Liver (tissue), 9 donors: ENCODE data around the gene IRX3. TPM values are rescaled to one million over a fixed set of nuclear protein-coding genes. Genes with fewer than 3 reads are reported as not detected.

Experiments used
- DNase-seq: peaks from one replicate; pipeline ENCODE4 v3.0.0-alpha.2; 2017; ENCODE audit warnings: low spot score
- H3K27ac ChIP-seq, 2 donors: one replicate each; pipeline ENCODE4 v1.7.0; 2013; ENCODE audit warnings: inconsistent platforms in 2 of 2, low read length in 2 of 2, control low read depth in 1 of 2, low read depth in 1 of 2, mild to moderate bottlenecking in 1 of 2
- H3K27me3 ChIP-seq, 4 donors: one replicate each; pipeline versions ENCODE4 v1.6.1 to v1.7.0; 2013; ENCODE audit warnings: low read length in 3 of 4, inconsistent platforms in 1 of 4, mild to moderate bottlenecking in 1 of 4, moderate library complexity in 1 of 4; ENCODE audit not compliant: control insufficient read depth in 4 of 4, insufficient read depth in 4 of 4
- H3K36me3 ChIP-seq, 4 donors: one replicate each; pipeline versions ENCODE4 v1.6.1 to v1.7.0; 2013; ENCODE audit warnings: low read length in 3 of 4, mild to moderate bottlenecking in 3 of 4, low read depth in 1 of 4, moderate library complexity in 1 of 4; ENCODE audit not compliant: control insufficient read depth in 4 of 4, insufficient read depth in 3 of 4
- H3K4me1 ChIP-seq, 4 donors: one replicate each; pipeline versions ENCODE4 v1.6.1 to v1.7.0; 2013; ENCODE audit warnings: low read length in 3 of 4, mild to moderate bottlenecking in 3 of 4, moderate library complexity in 1 of 4; ENCODE audit not compliant: control insufficient read depth in 4 of 4, insufficient read depth in 4 of 4
- H3K4me3 ChIP-seq, 3 donors: one replicate each; pipeline versions ENCODE4 v1.6.1 to v1.7.0; 2013; ENCODE audit warnings: low read length in 3 of 3, control low read depth in 1 of 3, low read depth in 1 of 3, mild to moderate bottlenecking in 1 of 3
- H3K9ac ChIP-seq, 2 donors: one replicate each; pipeline ENCODE4 v1.7.0; 2013; ENCODE audit warnings: low read length in 2 of 2, mild to moderate bottlenecking in 2 of 2, moderate library complexity in 2 of 2, control low read depth in 1 of 2, low read depth in 1 of 2
- H3K9me3 ChIP-seq, 4 donors: one replicate each; pipeline versions ENCODE4 v1.6.1 to v1.7.0; 2013; ENCODE audit warnings: low read length in 3 of 4; ENCODE audit not compliant: control insufficient read depth in 4 of 4
- EGR1 ChIP-seq, 2 donors: IDR thresholded peaks; 2 replicates each; pipeline ENCODE4 v1.6.1; 2016 to 2018; ENCODE audit warnings: antibody characterized with exemption in 2 of 2, low read depth in 2 of 2
- FOXA1 ChIP-seq: IDR thresholded peaks from 2 replicates; pipeline ENCODE4 v1.6.1; 2016; ENCODE audit warnings: antibody characterized with exemption
- FOXA2 ChIP-seq: IDR thresholded peaks from 2 replicates; pipeline ENCODE4 v1.6.1; 2016; ENCODE audit warnings: antibody characterized with exemption
- GABPA ChIP-seq, 2 donors: IDR thresholded peaks in 1 of 2; conservative IDR thresholded peaks in 1 of 2; 2 replicates each; pipeline ENCODE4 v1.6.1; 2016; ENCODE audit warnings: antibody characterized with exemption in 2 of 2, mild to moderate bottlenecking in 1 of 2, moderate library complexity in 1 of 2
- HNF4A ChIP-seq, 2 donors: conservative IDR thresholded peaks; 2 replicates each; pipeline ENCODE4 v1.6.1; 2016; ENCODE audit warnings: antibody characterized with exemption in 2 of 2, mild to moderate bottlenecking in 2 of 2
- JUND ChIP-seq, 2 donors: IDR thresholded peaks; 2 replicates each; pipeline ENCODE4 v1.6.1; 2016; ENCODE audit warnings: antibody characterized with exemption in 2 of 2
- RXRA ChIP-seq, 2 donors: IDR thresholded peaks; 2 replicates each; pipeline ENCODE4 v1.6.1; 2017 to 2018; ENCODE audit warnings: antibody characterized with exemption in 2 of 2, mild to moderate bottlenecking in 1 of 2
- SP1 ChIP-seq: IDR thresholded peaks from 2 replicates; pipeline ENCODE4 v1.6.1; 2018; ENCODE audit warnings: antibody characterized with exemption, mild to moderate bottlenecking
- TAF1 ChIP-seq: conservative IDR thresholded peaks from 2 replicates; pipeline ENCODE4 v1.6.1; 2016; ENCODE audit warnings: antibody characterized with exemption, mild to moderate bottlenecking
- WGBS: extraction: QIAGEN DNeasy Blood & Tissue Kit; methylation state at CpG from one replicate; pipeline ENCODE4 v1.1.7; 2013; 5-methylcytosine and 5-hydroxymethylcytosine counted together
- polyA plus RNA-seq, 2 donors: library from polyadenylated mRNA; stranded (reverse) in 1 of 2; unstranded in 1 of 2; fragments of 200-250 nt in 1 of 2; fragments of >200 nt in 1 of 2; fragmentation: Nextera tagmentation in 1 of 2; extraction: Ambion mirVana in 1 of 2; gene quantifications; one replicate each; pipeline versions ENCODE4 v1.2.1 to v1.2.3, GENCODE V29; 2013 to 2015
- total RNA-seq, 2 donors: library from RNA; depleted of rRNA; stranded (reverse); fragments of >200 nt; gene quantifications; one replicate each; pipeline ENCODE4 v1.2.3, GENCODE V29; 2014
- TF ChIP-seq, protein P1 (sequence below): IDR thresholded peaks from 2 replicates; pipeline ENCODE4 v1.6.1; 2016; ENCODE audit warnings: antibody characterized with exemption
- TF ChIP-seq, protein P2 (sequence below): IDR thresholded peaks from 2 replicates; pipeline ENCODE4 v1.6.1; 2016; ENCODE audit warnings: antibody characterized with exemption
- TF ChIP-seq, protein P3 (sequence below): fragments of 150-350 bp; IDR thresholded peaks from 2 replicates; pipeline ENCODE4 v1.5.1; 2017; ENCODE audit warnings: improper control_type of control experiment, low read depth, low read length; ENCODE audit not compliant: missing input control
- TF ChIP-seq, protein P4 (sequence below): IDR thresholded peaks from 2 replicates; pipeline ENCODE4 v1.6.1; 2016; ENCODE audit warnings: antibody characterized with exemption, mild to moderate bottlenecking
- donor health status: healthy.
- donor health status: healthy.
- donor health status: healthy.
- donor health status: healthy.
- donor health status: healthy.

The IRX3 gene
- total and polyA plus RNA-seq, 4 donors: 0.53 to 0.59 TPM; not detected in 2

DNA sequence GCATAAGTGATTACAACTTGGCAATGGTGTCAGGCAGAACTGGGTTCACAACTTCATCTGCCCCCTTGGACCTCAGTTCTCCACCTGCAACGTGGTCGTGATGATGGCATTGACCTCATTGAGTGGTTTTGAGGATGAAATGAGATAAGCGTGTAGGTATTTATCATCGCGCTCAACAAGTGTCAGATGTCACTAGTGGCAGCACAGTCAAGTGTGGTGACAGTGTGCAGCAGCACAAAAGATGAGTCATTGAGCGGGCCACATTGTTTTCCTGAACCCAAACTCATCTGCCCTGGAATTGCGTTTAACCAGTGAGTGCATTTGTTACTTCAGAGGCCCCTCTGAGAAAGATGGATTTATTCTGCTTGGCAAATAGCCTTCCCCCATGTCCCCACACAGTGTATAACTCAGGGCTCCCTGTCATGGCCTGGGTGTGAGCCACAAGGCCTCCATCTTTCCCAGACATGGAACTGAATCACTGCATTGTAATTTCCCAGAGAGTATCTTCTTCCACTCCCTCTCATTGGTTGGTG is 20.9 kb downstream of the IRX3 start:
- no peak overlapping the region for H3K9ac ChIP-seq
- H3K4me3 ChIP-seq: no peak overlapping the region
- no peaks in the 10 kb centered on the region for H3K36me3 ChIP-seq
- no peaks in the 10 kb centered on the region for H3K9me3 ChIP-seq
- H3K4me1 ChIP-seq: peaks cover 3 to 26% (median 22%) of the 10 kb centered on the region in 4 donors
- H3K27ac ChIP-seq: peak overlapping the region in 1 of 2 donors; percentile 15
- WGBS: 75% methylated on average over 7 of the region's 7 CpGs
- TF ChIP-seq, protein P1, sequence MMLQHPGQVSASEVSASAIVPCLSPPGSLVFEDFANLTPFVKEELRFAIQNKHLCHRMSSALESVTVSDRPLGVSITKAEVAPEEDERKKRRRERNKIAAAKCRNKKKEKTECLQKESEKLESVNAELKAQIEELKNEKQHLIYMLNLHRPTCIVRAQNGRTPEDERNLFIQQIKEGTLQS: no peak
- no peak for TF ChIP-seq EGR1 (IDR thresholded peaks at IDR 0.05; ENCODE audit: low read depth in 2 of 2)
- peak in 1 of 2 donors; percentile 10 for TF ChIP-seq RXRA (IDR thresholded peaks at IDR 0.05)
- no peak for TF ChIP-seq JUND (IDR thresholded peaks at IDR 0.05)
- peak; percentile 10 to 46 for TF ChIP-seq HNF4A (conservative IDR thresholded peaks at IDR 0.05)
- no peak for TF ChIP-seq FOXA2
- TF ChIP-seq, protein P2, sequence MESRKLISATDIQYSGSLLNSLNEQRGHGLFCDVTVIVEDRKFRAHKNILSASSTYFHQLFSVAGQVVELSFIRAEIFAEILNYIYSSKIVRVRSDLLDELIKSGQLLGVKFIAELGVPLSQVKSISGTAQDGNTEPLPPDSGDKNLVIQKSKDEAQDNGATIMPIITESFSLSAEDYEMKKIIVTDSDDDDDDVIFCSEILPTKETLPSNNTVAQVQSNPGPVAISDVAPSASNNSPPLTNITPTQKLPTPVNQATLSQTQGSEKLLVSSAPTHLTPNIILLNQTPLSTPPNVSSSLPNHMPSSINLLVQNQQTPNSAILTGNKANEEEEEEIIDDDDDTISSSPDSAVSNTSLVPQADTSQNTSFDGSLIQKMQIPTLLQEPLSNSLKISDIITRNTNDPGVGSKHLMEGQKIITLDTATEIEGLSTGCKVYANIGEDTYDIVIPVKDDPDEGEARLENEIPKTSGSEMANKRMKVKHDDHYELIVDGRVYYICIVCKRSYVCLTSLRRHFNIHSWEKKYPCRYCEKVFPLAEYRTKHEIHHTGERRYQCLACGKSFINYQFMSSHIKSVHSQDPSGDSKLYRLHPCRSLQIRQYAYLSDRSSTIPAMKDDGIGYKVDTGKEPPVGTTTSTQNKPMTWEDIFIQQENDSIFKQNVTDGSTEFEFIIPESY: no peak
- TF ChIP-seq SP1: no peak
- TF ChIP-seq FOXA1: no peak
- TF ChIP-seq, protein P3, sequence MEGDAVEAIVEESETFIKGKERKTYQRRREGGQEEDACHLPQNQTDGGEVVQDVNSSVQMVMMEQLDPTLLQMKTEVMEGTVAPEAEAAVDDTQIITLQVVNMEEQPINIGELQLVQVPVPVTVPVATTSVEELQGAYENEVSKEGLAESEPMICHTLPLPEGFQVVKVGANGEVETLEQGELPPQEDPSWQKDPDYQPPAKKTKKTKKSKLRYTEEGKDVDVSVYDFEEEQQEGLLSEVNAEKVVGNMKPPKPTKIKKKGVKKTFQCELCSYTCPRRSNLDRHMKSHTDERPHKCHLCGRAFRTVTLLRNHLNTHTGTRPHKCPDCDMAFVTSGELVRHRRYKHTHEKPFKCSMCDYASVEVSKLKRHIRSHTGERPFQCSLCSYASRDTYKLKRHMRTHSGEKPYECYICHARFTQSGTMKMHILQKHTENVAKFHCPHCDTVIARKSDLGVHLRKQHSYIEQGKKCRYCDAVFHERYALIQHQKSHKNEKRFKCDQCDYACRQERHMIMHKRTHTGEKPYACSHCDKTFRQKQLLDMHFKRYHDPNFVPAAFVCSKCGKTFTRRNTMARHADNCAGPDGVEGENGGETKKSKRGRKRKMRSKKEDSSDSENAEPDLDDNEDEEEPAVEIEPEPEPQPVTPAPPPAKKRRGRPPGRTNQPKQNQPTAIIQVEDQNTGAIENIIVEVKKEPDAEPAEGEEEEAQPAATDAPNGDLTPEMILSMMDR: no peak
- no peak for TF ChIP-seq GABPA (IDR thresholded peaks at IDR 0.05 in 1 of 2, conservative IDR thresholded peaks at IDR 0.05 in 1 of 2)
- no peak for TF ChIP-seq TAF1
- TF ChIP-seq, protein P4, sequence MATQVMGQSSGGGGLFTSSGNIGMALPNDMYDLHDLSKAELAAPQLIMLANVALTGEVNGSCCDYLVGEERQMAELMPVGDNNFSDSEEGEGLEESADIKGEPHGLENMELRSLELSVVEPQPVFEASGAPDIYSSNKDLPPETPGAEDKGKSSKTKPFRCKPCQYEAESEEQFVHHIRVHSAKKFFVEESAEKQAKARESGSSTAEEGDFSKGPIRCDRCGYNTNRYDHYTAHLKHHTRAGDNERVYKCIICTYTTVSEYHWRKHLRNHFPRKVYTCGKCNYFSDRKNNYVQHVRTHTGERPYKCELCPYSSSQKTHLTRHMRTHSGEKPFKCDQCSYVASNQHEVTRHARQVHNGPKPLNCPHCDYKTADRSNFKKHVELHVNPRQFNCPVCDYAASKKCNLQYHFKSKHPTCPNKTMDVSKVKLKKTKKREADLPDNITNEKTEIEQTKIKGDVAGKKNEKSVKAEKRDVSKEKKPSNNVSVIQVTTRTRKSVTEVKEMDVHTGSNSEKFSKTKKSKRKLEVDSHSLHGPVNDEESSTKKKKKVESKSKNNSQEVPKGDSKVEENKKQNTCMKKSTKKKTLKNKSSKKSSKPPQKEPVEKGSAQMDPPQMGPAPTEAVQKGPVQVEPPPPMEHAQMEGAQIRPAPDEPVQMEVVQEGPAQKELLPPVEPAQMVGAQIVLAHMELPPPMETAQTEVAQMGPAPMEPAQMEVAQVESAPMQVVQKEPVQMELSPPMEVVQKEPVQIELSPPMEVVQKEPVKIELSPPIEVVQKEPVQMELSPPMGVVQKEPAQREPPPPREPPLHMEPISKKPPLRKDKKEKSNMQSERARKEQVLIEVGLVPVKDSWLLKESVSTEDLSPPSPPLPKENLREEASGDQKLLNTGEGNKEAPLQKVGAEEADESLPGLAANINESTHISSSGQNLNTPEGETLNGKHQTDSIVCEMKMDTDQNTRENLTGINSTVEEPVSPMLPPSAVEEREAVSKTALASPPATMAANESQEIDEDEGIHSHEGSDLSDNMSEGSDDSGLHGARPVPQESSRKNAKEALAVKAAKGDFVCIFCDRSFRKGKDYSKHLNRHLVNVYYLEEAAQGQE: no peak
- H3K27me3 ChIP-seq: no peaks in the 10 kb centered on the region
- no peak for DNase-seq

DNA sequence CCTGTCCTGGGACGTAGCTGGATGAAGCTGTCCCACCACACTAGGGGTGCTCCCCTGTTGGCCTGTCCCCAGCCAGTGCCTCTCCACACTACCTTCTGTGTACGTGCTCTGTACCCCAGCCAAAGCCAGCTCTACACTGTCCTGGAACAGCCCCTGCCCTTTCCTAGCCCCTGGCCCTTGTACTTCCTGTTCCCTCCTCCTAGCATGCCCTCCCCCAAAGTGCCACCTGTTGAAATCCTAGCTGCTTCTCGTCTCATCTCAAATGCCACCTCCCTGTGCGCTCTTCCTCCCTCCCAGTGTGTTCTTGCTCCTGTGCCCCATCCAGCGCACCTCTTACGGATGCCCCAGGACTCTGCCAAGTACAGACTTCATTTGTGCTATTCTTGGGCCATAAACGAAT is 33.5 kb downstream of the IRX3 start:
- no peak overlapping the region for H3K4me3 ChIP-seq
- no peak overlapping the region for H3K27ac ChIP-seq
- H3K9ac ChIP-seq: no peak overlapping the region
- TF ChIP-seq GABPA (IDR thresholded peaks at IDR 0.05 in 1 of 2, conservative IDR thresholded peaks at IDR 0.05 in 1 of 2): no peak
- H3K36me3 ChIP-seq: no peaks in the 10 kb centered on the region
- H3K27me3 ChIP-seq: no peaks in the 10 kb centered on the region
- DNase-seq: no peak
- H3K4me1 ChIP-seq: no peaks in the 10 kb centered on the region
- 85% methylated on average over 7 of the region's 7 CpGs for WGBS
- no peaks in the 10 kb centered on the region for H3K9me3 ChIP-seq
